B cell (primary cell): Measurements from ENCODE around the gene ATXN7. TPM values are rescaled to one million over a fixed set of nuclear protein-coding genes. Genes with fewer than 3 reads are reported as not detected.

Source experiments
- ATAC-seq: fragments of 200-7000 bp; cut with Tn5 transposase; one replicate; pipeline ENCODE4 v1.10.0; 2021; ENCODE audit warnings: low read depth, mild to moderate bottlenecking, moderate number of reproducible peaks, moderate library complexity
- CTCF ChIA-PET: fragments of 350-600 bp; sonication (Branson Sonifier 250); formaldehyde crosslinking; loops from one replicate; lab custom pipeline; 2021; ENCODE audit warnings: antibody characterized with exemption, inconsistent platforms; lab: Charles Lee
- POLR2A ChIA-PET: fragments of 350-600 bp; sonication (Branson Sonifier 250); formaldehyde crosslinking; loops from one replicate; lab custom pipeline; 2021; ENCODE audit warnings: antibody characterized with exemption; lab: Charles Lee
- DNase-seq: peaks from one replicate; pipeline ENCODE4 v3.0.0; 2013
- H2AFZ ChIP-seq: 2 replicates; pipeline ENCODE4 v1.6.1; 2012; ENCODE audit warnings: mild to moderate bottlenecking, low read depth, low read length; ENCODE audit not compliant: insufficient read depth, poor library complexity, severe bottlenecking
- H3K27ac ChIP-seq, 2 donors: 1 replicate in 1 of 2; 2 replicates in 1 of 2; pipeline ENCODE4 v1.5.1; 2012 to 2013; ENCODE audit warnings: low read length in 2 of 2, mild to moderate bottlenecking in 2 of 2, moderate library complexity in 1 of 2
- H3K27me3 ChIP-seq, 4 experiments: fragments of 200-600 bp in 1 of 4; sonication (generic) in 1 of 4; replicated peaks in 1 of 4; 1 replicate in 2 of 4; 2 replicates in 2 of 4; pipeline versions ENCODE4 v1.6.1 to v1.7.0; 2013 to 2016; ENCODE audit warnings: low read length in 3 of 4, mild to moderate bottlenecking in 2 of 4, mixed read lengths in 1 of 4, moderate library complexity in 1 of 4; ENCODE audit not compliant: insufficient read depth in 4 of 4, control insufficient read depth in 3 of 4; ENCODE audit errors: control extremely low read depth in 1 of 4
- H3K36me3 ChIP-seq, 2 experiments: replicated peaks in 1 of 2; 1 replicate in 1 of 2; 2 replicates in 1 of 2; pipeline versions ENCODE4 v1.6.1 to v1.7.1; 2013; ENCODE audit warnings: low read length in 1 of 2; ENCODE audit not compliant: insufficient read depth in 2 of 2, control insufficient read depth in 1 of 2; ENCODE audit errors: control extremely low read depth in 1 of 2, extremely low read depth in 1 of 2
- H3K4me1 ChIP-seq, 2 donors: fragments of 200-600 bp in 1 of 2; sonication (generic) in 1 of 2; 1 replicate in 1 of 2; 2 replicates in 1 of 2; pipeline versions ENCODE4 v1.5.1 to v1.6.1; 2013 to 2017; ENCODE audit warnings: low read length in 2 of 2; ENCODE audit not compliant: control insufficient read depth in 2 of 2, insufficient read depth in 2 of 2
- H3K4me2 ChIP-seq: replicated peaks from 2 replicates; pipeline ENCODE3; 2012; ENCODE audit warnings: mild to moderate bottlenecking, low read depth, low read length; ENCODE audit not compliant: poor library complexity, severe bottlenecking
- H3K4me3 ChIP-seq, 5 experiments: fragments of 200-600 bp in 1 of 5; sonication (generic) in 1 of 5; 1 replicate in 3 of 5; 2 replicates in 2 of 5; pipeline versions ENCODE4 v1.5.1 to v1.7.0; 2011 to 2016; ENCODE audit warnings: low read length in 4 of 5, mild to moderate bottlenecking in 4 of 5, low read depth in 2 of 5, control low read depth in 1 of 5, moderate library complexity in 1 of 5; ENCODE audit not compliant: insufficient read depth in 1 of 5; ENCODE audit errors: control extremely low read depth in 1 of 5, extremely low read depth in 1 of 5
- H3K79me2 ChIP-seq: fragments of 200-600 bp; sonication (generic); one replicate; pipeline ENCODE4 v1.6.0; 2016; ENCODE audit warnings: low read length; ENCODE audit not compliant: control insufficient read depth, insufficient read depth
- H3K9ac ChIP-seq: fragments of 200-600 bp; sonication (generic); 2 replicates; pipeline ENCODE4 v1.6.1; 2017; ENCODE audit warnings: mild to moderate bottlenecking, low read length, moderate library complexity
- H3K9me3 ChIP-seq, 3 donors: one replicate each; pipeline versions ENCODE4 v1.6.1 to v1.7.1; 2013; ENCODE audit warnings: low read length in 2 of 3; ENCODE audit not compliant: control insufficient read depth in 2 of 3, insufficient read depth in 1 of 3; ENCODE audit errors: control extremely low read depth in 1 of 3
- H4K20me1 ChIP-seq: 2 replicates; pipeline ENCODE4 v1.6.0; 2012; ENCODE audit warnings: mild to moderate bottlenecking, low read length; ENCODE audit not compliant: insufficient read depth, control insufficient read depth, poor library complexity, severe bottlenecking
- H3K27ac Mint-ChIP-seq: one replicate; pipeline ENCODE4 v1.8.0; 2021; ENCODE audit warnings: mixed read lengths
- H3K27me3 Mint-ChIP-seq: one replicate; pipeline ENCODE4 v1.8.0; 2021; ENCODE audit warnings: mixed read lengths
- H3K4me1 Mint-ChIP-seq: one replicate; pipeline ENCODE4 v1.8.0; 2021; ENCODE audit warnings: mixed read lengths
- H3K4me3 Mint-ChIP-seq: one replicate; pipeline ENCODE4 v1.8.0; 2021; ENCODE audit warnings: mixed read lengths
- H3K9me3 Mint-ChIP-seq: one replicate; pipeline ENCODE4 v1.8.0; 2022; ENCODE audit warnings: mixed read lengths; ENCODE audit not compliant: insufficient read depth
- EZH2 ChIP-seq: IDR thresholded peaks from 2 replicates; pipeline ENCODE4 v1.6.1; 2012; ENCODE audit warnings: borderline replicate concordance, low read depth, mild to moderate bottlenecking, moderate library complexity, low read length; ENCODE audit not compliant: insufficient read depth, poor library complexity, severe bottlenecking
- WGBS: methylation state at CpG from one replicate; pipeline ENCODE4 v1.1.5; 2013; ENCODE audit warnings: missing lambda C conversion rate; ENCODE audit not compliant: insufficient coverage; 5-methylcytosine and 5-hydroxymethylcytosine counted together
- intact Hi-C: fragments of 100-400 bp; cut with micrococcal nuclease; formaldehyde crosslinking; loops from one replicate; pipeline ENCODE4 v1.10.0; 2022
- polyA plus RNA-seq: library from polyadenylated mRNA; depleted of rRNA; stranded (reverse); fragments of >200 nt; gene quantifications from 2 replicates; pipeline ENCODE4 v1.2.3, GENCODE V29; 2012
- total RNA-seq, 2 donors: library from RNA; stranded (reverse); fragments of 120-200 nt in 1 of 2; gene quantifications; 1 replicate in 1 of 2; 2 replicates in 1 of 2; pipeline versions ENCODE4 v1.2.3 to v1.2.4, GENCODE V29; 2013 to 2022
- TF ChIP-seq, protein P1 (sequence below): fragments of 200-600 bp; IDR thresholded peaks from one replicate; pipeline ENCODE4 v1.8.0; 2022; ENCODE audit warnings: antibody characterized with exemption, mild to moderate bottlenecking

ATXN7 gene
- total and polyA plus RNA-seq, 2 donors (not counting 1 experiment from before 2014, with no cell fraction given): 18.1 to 74.3 TPM

DNA sequence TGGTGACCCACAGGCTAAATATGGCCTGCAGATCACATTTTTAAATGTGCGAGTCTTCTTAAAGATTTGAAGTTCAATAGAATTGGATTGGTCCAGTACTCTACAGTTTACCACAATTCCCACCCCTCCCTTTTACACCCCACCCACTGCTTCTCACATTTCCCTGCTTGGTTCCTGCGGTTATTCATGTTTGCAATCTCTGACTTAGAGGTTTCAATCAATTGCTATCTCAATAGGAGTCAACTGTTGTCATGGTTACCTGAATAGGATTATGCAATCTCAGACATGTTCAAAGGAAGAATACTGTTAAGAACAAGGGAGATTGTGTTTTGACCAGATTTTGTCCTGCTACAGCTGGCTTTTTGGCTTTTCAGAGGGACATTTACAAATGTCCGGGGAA lies 49.4 kb upstream of the ATXN7 start:
- H3K9me3 Mint-ChIP-seq: no peaks in the 10 kb centered on the region
- TF ChIP-seq, protein P1, sequence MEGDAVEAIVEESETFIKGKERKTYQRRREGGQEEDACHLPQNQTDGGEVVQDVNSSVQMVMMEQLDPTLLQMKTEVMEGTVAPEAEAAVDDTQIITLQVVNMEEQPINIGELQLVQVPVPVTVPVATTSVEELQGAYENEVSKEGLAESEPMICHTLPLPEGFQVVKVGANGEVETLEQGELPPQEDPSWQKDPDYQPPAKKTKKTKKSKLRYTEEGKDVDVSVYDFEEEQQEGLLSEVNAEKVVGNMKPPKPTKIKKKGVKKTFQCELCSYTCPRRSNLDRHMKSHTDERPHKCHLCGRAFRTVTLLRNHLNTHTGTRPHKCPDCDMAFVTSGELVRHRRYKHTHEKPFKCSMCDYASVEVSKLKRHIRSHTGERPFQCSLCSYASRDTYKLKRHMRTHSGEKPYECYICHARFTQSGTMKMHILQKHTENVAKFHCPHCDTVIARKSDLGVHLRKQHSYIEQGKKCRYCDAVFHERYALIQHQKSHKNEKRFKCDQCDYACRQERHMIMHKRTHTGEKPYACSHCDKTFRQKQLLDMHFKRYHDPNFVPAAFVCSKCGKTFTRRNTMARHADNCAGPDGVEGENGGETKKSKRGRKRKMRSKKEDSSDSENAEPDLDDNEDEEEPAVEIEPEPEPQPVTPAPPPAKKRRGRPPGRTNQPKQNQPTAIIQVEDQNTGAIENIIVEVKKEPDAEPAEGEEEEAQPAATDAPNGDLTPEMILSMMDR: no peak
- no peak for TF ChIP-seq EZH2
- no peak overlapping the region for H3K4me2 ChIP-seq
- no peak overlapping the region for H3K27ac ChIP-seq
- H3K27me3 ChIP-seq: no peaks in the 10 kb centered on the region
- no peak overlapping the region for H3K27ac Mint-ChIP-seq
- POLR2A ChIA-PET: no interaction called here
- H2AFZ ChIP-seq: no peak overlapping the region
- no peaks in the 10 kb centered on the region for H3K79me2 ChIP-seq
- no peak overlapping the region for H3K9ac ChIP-seq
- intact Hi-C loops: no loop called here
- H3K4me3 Mint-ChIP-seq: no peak overlapping the region
- no peaks in the 10 kb centered on the region for H3K4me1 Mint-ChIP-seq
- CTCF ChIA-PET: interaction anchor here (1.3 kb wide), 1 partner anchor 12 kb away, joined by 3 read pairs; no protein-coding TSS in a partner anchor
- no peaks in the 10 kb centered on the region for H3K9me3 ChIP-seq
- no peaks in the 10 kb centered on the region for H3K27me3 Mint-ChIP-seq
- no peaks in the 10 kb centered on the region for H3K36me3 ChIP-seq
- ATAC-seq: no peak
- no peaks in the 10 kb centered on the region for H3K4me1 ChIP-seq
- WGBS: 100% methylated on average over 1 of the region's 3 CpGs
- H3K4me3 ChIP-seq: no peak overlapping the region
- H4K20me1 ChIP-seq: no peaks in the 10 kb centered on the region
- no peak for DNase-seq

DNA sequence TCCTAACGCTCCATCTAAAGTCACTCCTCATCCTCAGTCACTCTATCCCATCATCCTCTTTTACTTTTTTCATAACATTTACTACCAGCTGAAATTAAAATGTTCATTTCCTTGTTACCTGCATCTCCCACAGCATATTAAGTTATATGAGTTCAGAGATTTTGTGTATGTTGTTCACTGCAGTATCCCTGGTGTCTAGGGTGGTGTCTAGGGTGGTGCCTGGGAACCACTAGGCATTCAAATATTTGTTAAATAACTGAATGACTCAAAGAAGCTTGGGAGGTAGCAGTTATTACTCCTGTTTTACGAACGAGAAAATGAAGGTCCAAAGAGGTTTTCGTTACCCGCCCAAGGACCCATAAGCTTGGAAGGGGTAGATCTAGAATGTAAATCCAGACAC lies 46.4 kb upstream of the ATXN7 start:
- H3K27me3 Mint-ChIP-seq: no peaks in the 10 kb centered on the region
- no peaks in the 10 kb centered on the region for H3K27me3 ChIP-seq
- ChIA-PET CTCF (interaction anchor here (1.1 to 2.1 kb wide), 6 partner anchors 28 to 1194 kb away, joined by 3 to 15 read pairs (median 8); no protein-coding TSS in a partner anchor), POLR2A (no interaction called here)
- DNase-seq (no peak), ATAC-seq (no peak)
- H3K27ac Mint-ChIP-seq: no peak overlapping the region
- no peak overlapping the region for H3K9ac ChIP-seq
- no peaks in the 10 kb centered on the region for H3K4me1 Mint-ChIP-seq
- H2AFZ ChIP-seq: no peak overlapping the region
- H3K9me3 ChIP-seq: no peaks in the 10 kb centered on the region
- H3K36me3 ChIP-seq: no peaks in the 10 kb centered on the region
- no peaks in the 10 kb centered on the region for H4K20me1 ChIP-seq
- TF ChIP-seq EZH2: no peak
- TF ChIP-seq, protein P1: no peak
- H3K4me3 Mint-ChIP-seq: no peak overlapping the region
- no peaks in the 10 kb centered on the region for H3K79me2 ChIP-seq
- H3K4me1 ChIP-seq: no peaks in the 10 kb centered on the region
- H3K27ac ChIP-seq: no peak overlapping the region
- intact Hi-C loops: no loop called here
- H3K4me2 ChIP-seq: no peak overlapping the region
- 100% methylated on average over 1 of the region's 5 CpGs for WGBS
- H3K4me3 ChIP-seq: no peak overlapping the region
- H3K9me3 Mint-ChIP-seq: no peaks in the 10 kb centered on the region
